WERI-Rb-1 (cell line): ENCODE data around the gene FBXO30.

Experiments used
- DNase-seq: peaks from one replicate; pipeline ENCODE4 v3.0.0-alpha.2; 2020
- H3K27ac ChIP-seq: fragments of 250-450 bp; sonication (Bioruptor Pico); 2 replicates; pipeline ENCODE4 v1.5.1; 2020; ENCODE audit warnings: mild to moderate bottlenecking, moderate library complexity
- H3K27me3 ChIP-seq: fragments of 250-450 bp; sonication (Bioruptor Pico); 2 replicates; pipeline ENCODE4 v1.5.1; 2021; ENCODE audit warnings: mild to moderate bottlenecking, low read depth, moderate library complexity; ENCODE audit not compliant: insufficient read depth, severe bottlenecking
- H3K36me3 ChIP-seq: fragments of 250-450 bp; sonication (Bioruptor Pico); 2 replicates; pipeline ENCODE4 v1.5.1; 2020; ENCODE audit warnings: mild to moderate bottlenecking, moderate library complexity
- H3K4me3 ChIP-seq: 2 replicates; pipeline ENCODE4 v1.5.1; 2011; ENCODE audit warnings: low read depth, mild to moderate bottlenecking, control low read depth, low read length
- H3K9me3 ChIP-seq: fragments of 250-450 bp; sonication (Bioruptor Pico); 2 replicates; pipeline ENCODE4 v1.5.1; 2021; ENCODE audit warnings: mild to moderate bottlenecking, moderate library complexity; ENCODE audit not compliant: severe bottlenecking
- TF ChIP-seq, protein P1 (sequence below): IDR thresholded peaks from 2 replicates; pipeline ENCODE4 v1.5.1; 2011; ENCODE audit warnings: low read depth, mild to moderate bottlenecking, control low read depth, inconsistent platforms, low read length

FBXO30 gene

DNA sequence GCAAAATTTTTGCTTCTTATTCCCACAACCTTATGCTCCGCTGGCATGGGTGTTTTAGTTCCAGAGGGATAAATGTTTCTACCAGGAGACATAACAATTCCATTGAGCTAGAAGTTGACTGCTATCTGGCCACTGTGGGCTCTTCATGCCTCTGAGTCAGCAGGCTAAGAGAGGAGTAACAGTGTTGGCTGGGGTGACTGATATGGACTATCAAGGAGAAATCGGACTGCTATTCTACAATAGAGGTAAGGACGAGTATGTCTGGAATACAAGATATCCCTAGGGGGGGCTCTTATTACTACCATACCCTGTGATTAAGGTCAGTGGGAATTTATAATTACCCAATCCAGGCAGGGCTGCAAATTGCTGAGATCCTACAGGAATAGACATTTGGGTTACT is 26.9 kb downstream of the FBXO30 start:
- TF ChIP-seq, protein P1, sequence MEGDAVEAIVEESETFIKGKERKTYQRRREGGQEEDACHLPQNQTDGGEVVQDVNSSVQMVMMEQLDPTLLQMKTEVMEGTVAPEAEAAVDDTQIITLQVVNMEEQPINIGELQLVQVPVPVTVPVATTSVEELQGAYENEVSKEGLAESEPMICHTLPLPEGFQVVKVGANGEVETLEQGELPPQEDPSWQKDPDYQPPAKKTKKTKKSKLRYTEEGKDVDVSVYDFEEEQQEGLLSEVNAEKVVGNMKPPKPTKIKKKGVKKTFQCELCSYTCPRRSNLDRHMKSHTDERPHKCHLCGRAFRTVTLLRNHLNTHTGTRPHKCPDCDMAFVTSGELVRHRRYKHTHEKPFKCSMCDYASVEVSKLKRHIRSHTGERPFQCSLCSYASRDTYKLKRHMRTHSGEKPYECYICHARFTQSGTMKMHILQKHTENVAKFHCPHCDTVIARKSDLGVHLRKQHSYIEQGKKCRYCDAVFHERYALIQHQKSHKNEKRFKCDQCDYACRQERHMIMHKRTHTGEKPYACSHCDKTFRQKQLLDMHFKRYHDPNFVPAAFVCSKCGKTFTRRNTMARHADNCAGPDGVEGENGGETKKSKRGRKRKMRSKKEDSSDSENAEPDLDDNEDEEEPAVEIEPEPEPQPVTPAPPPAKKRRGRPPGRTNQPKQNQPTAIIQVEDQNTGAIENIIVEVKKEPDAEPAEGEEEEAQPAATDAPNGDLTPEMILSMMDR: no peak
- no peak overlapping the region for H3K4me3 ChIP-seq

DNA sequence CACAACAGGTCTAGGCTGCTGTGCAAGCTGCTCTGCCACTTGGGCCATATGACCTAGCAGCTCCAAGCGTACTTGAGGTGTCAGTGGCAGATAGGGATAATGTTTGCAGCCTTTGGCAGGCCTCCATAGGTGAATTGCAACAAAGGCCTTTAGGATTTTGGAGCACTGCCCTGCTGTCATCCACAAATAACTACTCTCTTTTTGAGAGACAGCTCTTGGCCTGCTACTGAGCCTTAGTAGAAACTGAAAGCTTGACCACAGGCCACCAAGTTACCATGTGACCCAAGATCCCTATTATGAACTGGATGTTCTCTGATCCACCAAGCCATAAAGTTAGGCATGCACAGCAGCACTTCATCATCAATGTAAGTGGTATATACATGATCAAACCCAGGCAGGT is 29.9 kb downstream of the FBXO30 start:
- no peak for DNase-seq
- H3K27ac ChIP-seq: no peak overlapping the region
- TF ChIP-seq, protein P1: no peak
- no peaks in the 10 kb centered on the region for H3K27me3 ChIP-seq
- no peaks in the 10 kb centered on the region for H3K9me3 ChIP-seq
- H3K4me3 ChIP-seq: no peak overlapping the region
- H3K36me3 ChIP-seq: no peaks in the 10 kb centered on the region

More for the DNA sequence above, 26.9 kb downstream of the FBXO30 start:
- H3K27me3 ChIP-seq: no peaks in the 10 kb centered on the region
- peaks cover 7% of the 10 kb centered on the region for H3K9me3 ChIP-seq
- H3K36me3 ChIP-seq: no peaks in the 10 kb centered on the region; the same call in 1 of the 2 replicates
- no peak for DNase-seq
- no peak overlapping the region for H3K27ac ChIP-seq

DNA sequence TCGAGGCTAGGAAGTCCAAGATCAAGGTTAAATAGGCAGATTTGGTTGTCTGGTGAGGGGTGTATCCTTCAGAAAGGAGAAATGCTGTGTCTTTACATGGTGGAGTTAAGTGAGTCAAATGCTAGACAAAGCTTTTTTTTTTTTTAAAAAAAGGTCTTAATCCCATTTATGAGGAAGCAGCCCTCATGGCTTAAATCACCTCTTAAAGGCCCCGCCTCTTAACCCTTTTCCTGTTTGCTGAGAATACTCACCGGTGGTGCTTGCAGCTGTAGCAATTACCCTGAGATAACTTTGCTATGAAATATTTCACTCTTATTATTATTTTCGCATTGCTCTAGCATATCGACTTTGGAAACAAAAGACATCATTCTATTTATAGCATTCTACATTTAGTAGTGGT is 30.8 kb downstream of the FBXO30 start:
- H3K36me3 ChIP-seq: no peaks in the 10 kb centered on the region
- TF ChIP-seq, protein P1: no peak
- H3K9me3 ChIP-seq: no peaks in the 10 kb centered on the region
- no peak overlapping the region for H3K27ac ChIP-seq
- no peak overlapping the region for H3K4me3 ChIP-seq
- no peaks in the 10 kb centered on the region for H3K27me3 ChIP-seq
- DNase-seq: no peak

DNA sequence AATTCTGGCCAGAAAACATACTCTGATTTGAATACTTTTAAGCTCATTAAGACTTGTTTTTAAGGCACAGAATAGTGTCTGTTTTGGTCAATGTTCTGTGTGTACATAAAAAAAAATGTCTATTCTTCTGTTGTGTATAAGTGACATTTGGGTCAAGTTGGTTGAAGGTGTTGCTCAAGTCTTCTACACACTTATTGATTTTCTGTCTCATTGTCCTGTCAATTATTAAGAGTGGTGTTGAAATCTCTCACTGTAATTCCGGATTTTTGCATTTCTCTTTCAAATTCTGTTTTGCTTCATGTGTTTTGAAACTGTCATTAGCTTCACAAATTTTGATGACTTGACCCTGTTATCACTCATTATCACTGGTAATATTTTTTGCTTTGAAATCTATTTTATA is 41.7 kb downstream of the FBXO30 start:
- H3K27ac ChIP-seq: no peak overlapping the region
- DNase-seq: no peak
- H3K27me3 ChIP-seq: no peaks in the 10 kb centered on the region
- no peak overlapping the region for H3K4me3 ChIP-seq
- TF ChIP-seq, protein P1: no peak
- H3K36me3 ChIP-seq: no peaks in the 10 kb centered on the region
- no peaks in the 10 kb centered on the region for H3K9me3 ChIP-seq

DNA sequence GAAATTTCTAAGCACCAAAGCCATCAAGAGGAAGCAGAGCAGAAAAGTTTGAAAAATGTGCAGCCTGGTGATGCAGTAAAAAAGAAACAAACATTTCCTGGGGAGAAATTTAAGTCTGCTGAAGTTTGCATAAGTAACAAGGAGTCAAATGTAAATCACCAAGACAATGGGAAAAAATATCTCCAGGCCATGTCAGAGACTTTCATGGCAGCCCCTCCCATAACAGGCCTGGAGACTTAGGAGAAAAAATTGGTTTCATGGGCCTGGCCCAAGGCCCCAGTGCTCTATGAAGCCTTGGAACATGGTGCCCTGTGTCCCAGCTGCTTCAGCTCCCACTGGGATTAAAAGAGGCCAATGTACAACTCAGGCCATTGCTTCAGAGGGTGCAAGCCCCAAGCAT is 49.1 kb downstream of the FBXO30 start:
- Histone ChIP-seq H3K27me3 (no peaks in the 10 kb centered on the region), H3K36me3 (no peaks in the 10 kb centered on the region), H3K27ac (no peak overlapping the region), H3K4me3 (no peak overlapping the region), H3K9me3 (no peaks in the 10 kb centered on the region)
- TF ChIP-seq, protein P1: no peak
- no peak for DNase-seq

DNA sequence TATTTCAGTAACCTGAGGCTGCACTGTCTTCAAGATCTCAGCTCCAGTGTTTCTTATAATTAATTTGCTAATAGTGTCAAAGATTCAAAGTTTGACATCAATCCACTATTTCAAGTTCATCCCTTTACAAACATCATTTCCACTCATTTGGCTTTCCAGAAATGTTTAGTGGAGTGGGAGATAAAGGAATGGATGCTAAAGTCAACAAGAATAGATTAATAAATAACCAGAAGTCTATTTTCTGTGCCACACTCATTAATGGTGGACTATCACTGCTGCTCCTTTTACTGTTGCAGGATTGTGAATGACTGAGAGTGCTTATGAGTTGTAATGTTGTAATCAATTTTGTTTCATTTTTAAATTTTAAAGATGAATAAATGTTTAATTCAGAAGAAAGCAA is 50.9 kb downstream of the FBXO30 start:
- no peaks in the 10 kb centered on the region for H3K27me3 ChIP-seq
- no peak for DNase-seq
- no peaks in the 10 kb centered on the region for H3K9me3 ChIP-seq
- no peaks in the 10 kb centered on the region for H3K36me3 ChIP-seq
- no peak overlapping the region for H3K27ac ChIP-seq
- no peak overlapping the region for H3K4me3 ChIP-seq
- TF ChIP-seq, protein P1: no peak
